Large intestine (tissue), 3 donors: ENCODE data around the gene METTL13. TPM values are rescaled to one million over a fixed set of nuclear protein-coding genes. Genes with fewer than 3 reads are reported as not detected.

Source experiments
- DNase-seq, 2 donors: peaks; one replicate each; pipeline versions ENCODE4 v3.0.0 to v3.0.0-alpha.2; 2013
- H3K27ac ChIP-seq: one replicate; pipeline ENCODE4 v1.5.1; 2013; ENCODE audit warnings: low read length
- H3K27me3 ChIP-seq: 2 replicates; pipeline ENCODE4 v1.6.1; 2013; ENCODE audit warnings: low read length; ENCODE audit not compliant: control insufficient read depth, insufficient read depth
- H3K36me3 ChIP-seq: 2 replicates; pipeline ENCODE4 v1.6.1; 2013; ENCODE audit warnings: low read length; ENCODE audit not compliant: control insufficient read depth, insufficient read depth
- H3K4me1 ChIP-seq: one replicate; pipeline ENCODE4 v1.6.1; 2013; ENCODE audit warnings: low read length; ENCODE audit not compliant: control insufficient read depth, insufficient read depth
- H3K4me3 ChIP-seq: one replicate; pipeline ENCODE4 v1.5.1; 2013; ENCODE audit warnings: low read length
- H3K9me3 ChIP-seq: one replicate; pipeline ENCODE4 v1.6.1; 2013; ENCODE audit warnings: mild to moderate bottlenecking, low read depth, low read length, moderate library complexity; ENCODE audit not compliant: control insufficient read depth
- WGBS: methylation state at CpG from one replicate; pipeline ENCODE4 v1.1.5; 2013; ENCODE audit warnings: low lambda C conversion rate; ENCODE audit not compliant: insufficient coverage; 5-methylcytosine and 5-hydroxymethylcytosine counted together
- polyA plus RNA-seq: library from polyadenylated mRNA; unstranded; fragments of 120-200 nt; gene quantifications from one replicate; pipeline ENCODE4 v1.2.1, GENCODE V29; 2013

Gene METTL13
- polyA plus RNA-seq, 1 donor, result 28.2 TPM

- H3K27me3 ChIP-seq, result peaks cover 8% of the 10 kb centered on the region
- no peaks in the 10 kb centered on the region for H3K36me3 ChIP-seq
- no peaks in the 10 kb centered on the region for H3K4me1 ChIP-seq
- H3K4me3 ChIP-seq, result no peak overlapping the region
- no peak overlapping the region for H3K27ac ChIP-seq
- DNase-seq, result no peak
- H3K9me3 ChIP-seq, result no peaks in the 10 kb centered on the region
- WGBS, result no CpG with 5 or more reads among the region's 6 CpGs
Observed at GRCh38 chr1:171763764-171764163, 17.7 kb upstream of the METTL13 start.

GRCh38 chr1:171769171-171769570 is 12.3 kb upstream of the METTL13 start:
- Histone ChIP-seq H3K27me3 (no peaks in the 10 kb centered on the region), H3K4me1 (no peaks in the 10 kb centered on the region), H3K4me3 (no peak overlapping the region), H3K36me3 (no peaks in the 10 kb centered on the region), H3K9me3 (no peaks in the 10 kb centered on the region), H3K27ac (no peak overlapping the region)
- no peak for DNase-seq
- 93% methylated on average over 3 of the region's 3 CpGs for WGBS

- WGBS, result no CpG with 5 or more reads among the region's 1 CpG
- no peak for DNase-seq
- H3K27ac ChIP-seq, result no peak overlapping the region
- H3K4me1 ChIP-seq, result no peaks in the 10 kb centered on the region
- peaks cover under 1% of the 10 kb centered on the region for H3K27me3 ChIP-seq
- H3K9me3 ChIP-seq, result no peaks in the 10 kb centered on the region
- H3K36me3 ChIP-seq, result no peaks in the 10 kb centered on the region
- no peak overlapping the region for H3K4me3 ChIP-seq
Observed at GRCh38 chr1:171769754-171770153, 11.7 kb upstream of the METTL13 start.

GRCh38 chr1:171772312-171772711 is 9.1 kb upstream of the METTL13 start:
- no peaks in the 10 kb centered on the region for H3K9me3 ChIP-seq
- DNase-seq, result no peak
- H3K4me3 ChIP-seq, result no peak overlapping the region
- 100% methylated on average over 1 of the region's 2 CpGs for WGBS
- no peaks in the 10 kb centered on the region for H3K4me1 ChIP-seq
- H3K27ac ChIP-seq, result no peak overlapping the region
- H3K36me3 ChIP-seq, result no peaks in the 10 kb centered on the region
- H3K27me3 ChIP-seq, result peaks cover 8% of the 10 kb centered on the region

- H3K27me3 ChIP-seq, result peaks cover 2% of the 10 kb centered on the region
- H3K9me3 ChIP-seq, result no peaks in the 10 kb centered on the region
- WGBS, result 0% methylated on average over 2 of the region's 11 CpGs
- H3K27ac ChIP-seq, result peak overlapping the region; percentile 79
- peak in 1 of 2 donors; percentile 4 for DNase-seq
- peak overlapping the region; percentile 90 for H3K4me3 ChIP-seq
- peaks cover 7% of the 10 kb centered on the region for H3K4me1 ChIP-seq
- peaks cover 18% of the 10 kb centered on the region for H3K36me3 ChIP-seq
Observed at GRCh38 chr1:171780583-171781175, 781 bp upstream of the METTL13 start.

GRCh38 chr1:171783816-171784530 is 2.5 kb downstream of the METTL13 start:
- no peak for DNase-seq
- H3K4me3 ChIP-seq, result no peak overlapping the region
- peaks cover 7% of the 10 kb centered on the region for H3K4me1 ChIP-seq
- peaks cover 50% of the 10 kb centered on the region for H3K36me3 ChIP-seq
- no peaks in the 10 kb centered on the region for H3K9me3 ChIP-seq
- H3K27me3 ChIP-seq, result no peaks in the 10 kb centered on the region
- H3K27ac ChIP-seq, result no peak overlapping the region
- no CpG with 5 or more reads among the region's 25 CpGs for WGBS

GRCh38 chr1:171784784-171785183 is 3.3 kb downstream of the METTL13 start:
- no peaks in the 10 kb centered on the region for H3K27me3 ChIP-seq
- no peak overlapping the region for H3K27ac ChIP-seq
- H3K4me3 ChIP-seq, result no peak overlapping the region
- no peaks in the 10 kb centered on the region for H3K9me3 ChIP-seq
- DNase-seq, result no peak
- peaks cover 7% of the 10 kb centered on the region for H3K4me1 ChIP-seq
- H3K36me3 ChIP-seq, result peaks cover 53% of the 10 kb centered on the region

GRCh38 chr1:171785766-171786165 is 4.3 kb downstream of the METTL13 start:
- Histone ChIP-seq H3K27me3 (no peaks in the 10 kb centered on the region), H3K4me3 (no peak overlapping the region), H3K4me1 (peaks cover 7% of the 10 kb centered on the region), H3K9me3 (no peaks in the 10 kb centered on the region), H3K36me3 (peaks cover 61% of the 10 kb centered on the region), H3K27ac (no peak overlapping the region)
- DNase-seq, result no peak
- no CpG with 5 or more reads among the region's 9 CpGs for WGBS

GRCh38 chr1:171786534-171786933 is 5.1 kb downstream of the METTL13 start:
- peaks cover 67% of the 10 kb centered on the region for H3K36me3 ChIP-seq
- no peaks in the 10 kb centered on the region for H3K9me3 ChIP-seq
- no peak overlapping the region for H3K4me3 ChIP-seq
- no peak for DNase-seq
- no CpG with 5 or more reads among the region's 2 CpGs for WGBS
- no peak overlapping the region for H3K27ac ChIP-seq
- no peaks in the 10 kb centered on the region for H3K27me3 ChIP-seq
- H3K4me1 ChIP-seq, result peaks cover 7% of the 10 kb centered on the region

- Histone ChIP-seq H3K27ac (no peak overlapping the region), H3K27me3 (no peaks in the 10 kb centered on the region), H3K4me1 (peaks cover 7% of the 10 kb centered on the region), H3K4me3 (no peak overlapping the region), H3K9me3 (no peaks in the 10 kb centered on the region), H3K36me3 (peaks cover 80% of the 10 kb centered on the region)
- no peak for DNase-seq
- no CpG with 5 or more reads among the region's 15 CpGs for WGBS
Observed at GRCh38 chr1:171787686-171788480, 6.4 kb downstream of the METTL13 start.
